Hippocampal formation (tissue), 2 donors: Measurements from ENCODE around the gene PEG3.

Source experiments
- DNase-seq, 2 donors: peaks; one replicate each; lab custom pipeline; 2025; lab: John Stamatoyannopoulos, UW

PEG3 gene

GRCh38 chr19:56808717-56809392 is 31.7 kb downstream of the PEG3 start:
- DNase-seq, result no peak

GRCh38 chr19:56806639-56807038 is 33.9 kb downstream of the PEG3 start:
- DNase-seq, result no peak
